Vagina (tissue), 2 donors: ENCODE data around the gene CCT4.

ENCODE experiments used
- POLR2AphosphoS5 ChIP-seq, 2 donors: sonication (generic); formaldehyde crosslinking; IDR thresholded peaks; one replicate each; pipeline ENCODE4 v1.9.0; 2017; ENCODE audit warnings: antibody characterized with exemption in 2 of 2, mild to moderate bottlenecking in 2 of 2, low read depth in 1 of 2; ENCODE audit not compliant: insufficient read depth in 1 of 2
- TF ChIP-seq, protein P1 (sequence below), 3 experiments: fragments of 450-650 bp in 2 of 3; fragments of 200-600 bp in 1 of 3; sonication (generic) in 1 of 3; IDR thresholded peaks; one replicate each; pipeline ENCODE4 v1.5.1; 2017 to 2019; ENCODE audit warnings: antibody characterized with exemption in 3 of 3, mild to moderate bottlenecking in 2 of 3, moderate library complexity in 2 of 3

DNA sequence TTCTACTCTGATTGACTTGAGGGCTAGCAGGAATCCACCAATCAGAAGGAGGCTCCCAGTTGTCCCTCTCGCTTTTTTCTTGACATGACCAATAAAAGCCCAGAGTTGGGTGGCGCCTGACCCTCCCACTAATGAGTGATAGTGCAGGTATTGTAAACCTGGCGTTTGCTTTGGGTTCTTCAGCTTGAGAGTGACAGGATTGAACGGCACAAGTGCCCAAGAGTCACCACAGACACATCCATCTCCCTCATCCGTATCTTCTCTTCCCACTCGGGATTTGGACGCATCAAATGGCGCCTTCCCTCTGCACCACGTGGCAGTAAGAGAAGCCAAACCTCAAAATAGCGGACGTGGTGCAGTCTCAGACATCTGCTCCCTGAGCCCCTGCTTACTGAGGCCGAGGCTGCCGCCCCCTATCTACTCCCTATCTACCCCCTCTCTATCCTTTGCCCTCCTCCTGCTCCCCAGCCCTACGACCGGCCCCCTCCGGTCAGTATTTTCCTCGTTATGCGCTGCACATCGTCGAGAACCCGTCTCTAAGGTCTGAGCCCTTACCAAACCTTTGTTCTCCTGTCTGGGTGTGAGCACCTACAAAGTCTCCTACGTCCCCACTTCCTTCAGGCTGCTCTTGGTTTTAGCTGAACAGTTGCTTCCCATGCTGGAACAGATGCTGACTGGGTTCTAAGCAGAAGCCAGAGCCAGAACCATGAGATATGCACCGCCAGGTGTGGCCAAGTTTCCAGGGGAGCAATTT lies 33.7 kb downstream of the CCT4 start:
- TF ChIP-seq, protein P1, sequence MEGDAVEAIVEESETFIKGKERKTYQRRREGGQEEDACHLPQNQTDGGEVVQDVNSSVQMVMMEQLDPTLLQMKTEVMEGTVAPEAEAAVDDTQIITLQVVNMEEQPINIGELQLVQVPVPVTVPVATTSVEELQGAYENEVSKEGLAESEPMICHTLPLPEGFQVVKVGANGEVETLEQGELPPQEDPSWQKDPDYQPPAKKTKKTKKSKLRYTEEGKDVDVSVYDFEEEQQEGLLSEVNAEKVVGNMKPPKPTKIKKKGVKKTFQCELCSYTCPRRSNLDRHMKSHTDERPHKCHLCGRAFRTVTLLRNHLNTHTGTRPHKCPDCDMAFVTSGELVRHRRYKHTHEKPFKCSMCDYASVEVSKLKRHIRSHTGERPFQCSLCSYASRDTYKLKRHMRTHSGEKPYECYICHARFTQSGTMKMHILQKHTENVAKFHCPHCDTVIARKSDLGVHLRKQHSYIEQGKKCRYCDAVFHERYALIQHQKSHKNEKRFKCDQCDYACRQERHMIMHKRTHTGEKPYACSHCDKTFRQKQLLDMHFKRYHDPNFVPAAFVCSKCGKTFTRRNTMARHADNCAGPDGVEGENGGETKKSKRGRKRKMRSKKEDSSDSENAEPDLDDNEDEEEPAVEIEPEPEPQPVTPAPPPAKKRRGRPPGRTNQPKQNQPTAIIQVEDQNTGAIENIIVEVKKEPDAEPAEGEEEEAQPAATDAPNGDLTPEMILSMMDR (IDR thresholded peaks at IDR 0.05) = no peak
- peak in 1 of 2 donors; percentile 16 for TF ChIP-seq POLR2AphosphoS5 (IDR thresholded peaks at IDR 0.05; ENCODE audit: insufficient read depth in 1 of 2, low read depth in 1 of 2)
